ENCODE data around the gene KCNG4.

The KCNG4 gene

GRCh38 chr16:84244728-84245127 is 4.9 kb upstream of the KCNG4 start:
- no peaks in the 10 kb centered on the region for H3K36me3 ChIP-seq (ENCODE audit: control insufficient read depth, low read depth, low read length)
- H3K4me3 ChIP-seq (ENCODE audit: low read length): no peak overlapping the region
- H3K4me1 ChIP-seq (ENCODE audit: control insufficient read depth, low read depth, low read length): no peaks in the 10 kb centered on the region
- H3K27ac ChIP-seq (ENCODE audit: low read length): no peak overlapping the region
- no peaks in the 10 kb centered on the region for H3K27me3 ChIP-seq (ENCODE audit: control insufficient read depth, insufficient read depth, low read length)
- H3K9me3 ChIP-seq (ENCODE audit: control insufficient read depth, low read depth, low read length): no peaks in the 10 kb centered on the region
- H3K9ac ChIP-seq (ENCODE audit: low read length): no peak overlapping the region

- Histone ChIP-seq H3K27me3 (ENCODE audit: control insufficient read depth, insufficient read depth, low read length) (no peaks in the 10 kb centered on the region), H3K9ac (ENCODE audit: low read length) (no peak overlapping the region), H3K4me1 (ENCODE audit: control insufficient read depth, low read depth, low read length) (no peaks in the 10 kb centered on the region), H3K36me3 (ENCODE audit: control insufficient read depth, low read depth, low read length) (no peaks in the 10 kb centered on the region), H3K9me3 (ENCODE audit: control insufficient read depth, low read depth, low read length) (no peaks in the 10 kb centered on the region), H3K4me3 (ENCODE audit: low read length) (no peak overlapping the region), H3K27ac (ENCODE audit: low read length) (no peak overlapping the region)
These were observed 3.9 kb upstream of the KCNG4 start for GRCh38 chr16:84243732-84244131.

GRCh38 chr16:84242839-84243238 is 3.0 kb upstream of the KCNG4 start:
- Histone ChIP-seq H3K4me3 (ENCODE audit: low read length) (no peak overlapping the region), H3K4me1 (ENCODE audit: control insufficient read depth, low read depth, low read length) (no peaks in the 10 kb centered on the region), H3K27ac (ENCODE audit: low read length) (no peak overlapping the region), H3K9me3 (ENCODE audit: control insufficient read depth, low read depth, low read length) (no peaks in the 10 kb centered on the region), H3K27me3 (ENCODE audit: control insufficient read depth, insufficient read depth, low read length) (no peaks in the 10 kb centered on the region), H3K9ac (ENCODE audit: low read length) (no peak overlapping the region), H3K36me3 (ENCODE audit: control insufficient read depth, low read depth, low read length) (no peaks in the 10 kb centered on the region)

GRCh38 chr16:84241778-84242177 is 2.0 kb upstream of the KCNG4 start:
- Histone ChIP-seq H3K9me3 (ENCODE audit: control insufficient read depth, low read depth, low read length) (no peaks in the 10 kb centered on the region), H3K36me3 (ENCODE audit: control insufficient read depth, low read depth, low read length) (no peaks in the 10 kb centered on the region), H3K9ac (ENCODE audit: low read length) (no peak overlapping the region), H3K4me3 (ENCODE audit: low read length) (no peak overlapping the region), H3K4me1 (ENCODE audit: control insufficient read depth, low read depth, low read length) (no peaks in the 10 kb centered on the region), H3K27me3 (ENCODE audit: control insufficient read depth, insufficient read depth, low read length) (no peaks in the 10 kb centered on the region), H3K27ac (ENCODE audit: low read length) (no peak overlapping the region)

- no peak overlapping the region for H3K9ac ChIP-seq (ENCODE audit: low read length)
- H3K9me3 ChIP-seq (ENCODE audit: control insufficient read depth, low read depth, low read length): no peaks in the 10 kb centered on the region
- H3K36me3 ChIP-seq (ENCODE audit: control insufficient read depth, low read depth, low read length): no peaks in the 10 kb centered on the region
- H3K4me1 ChIP-seq (ENCODE audit: control insufficient read depth, low read depth, low read length): no peaks in the 10 kb centered on the region
- H3K27me3 ChIP-seq (ENCODE audit: control insufficient read depth, insufficient read depth, low read length): no peaks in the 10 kb centered on the region
- H3K4me3 ChIP-seq (ENCODE audit: low read length): no peak overlapping the region
- no peak overlapping the region for H3K27ac ChIP-seq (ENCODE audit: low read length)
These were observed 643 bp upstream of the KCNG4 start for GRCh38 chr16:84240455-84240854.

GRCh38 chr16:84239141-84239769 is 557 bp downstream of the KCNG4 start:
- no peaks in the 10 kb centered on the region for H3K4me1 ChIP-seq (ENCODE audit: control insufficient read depth, low read depth, low read length)
- no peaks in the 10 kb centered on the region for H3K27me3 ChIP-seq (ENCODE audit: control insufficient read depth, insufficient read depth, low read length)
- H3K27ac ChIP-seq (ENCODE audit: low read length): no peak overlapping the region
- no peaks in the 10 kb centered on the region for H3K9me3 ChIP-seq (ENCODE audit: control insufficient read depth, low read depth, low read length)
- no peak overlapping the region for H3K4me3 ChIP-seq (ENCODE audit: low read length)
- H3K9ac ChIP-seq (ENCODE audit: low read length): no peak overlapping the region
- no peaks in the 10 kb centered on the region for H3K36me3 ChIP-seq (ENCODE audit: control insufficient read depth, low read depth, low read length)

GRCh38 chr16:84237994-84238750 is 1.6 kb downstream of the KCNG4 start:
- H3K27me3 ChIP-seq (ENCODE audit: control insufficient read depth, insufficient read depth, low read length): no peaks in the 10 kb centered on the region
- H3K4me1 ChIP-seq (ENCODE audit: control insufficient read depth, low read depth, low read length): no peaks in the 10 kb centered on the region
- H3K4me3 ChIP-seq (ENCODE audit: low read length): no peak overlapping the region

GRCh38 chr16:84236671-84237070 is 3.1 kb downstream of the KCNG4 start:
- H3K27me3 ChIP-seq (ENCODE audit: control insufficient read depth, insufficient read depth, low read length): no peaks in the 10 kb centered on the region
- no peak overlapping the region for H3K4me3 ChIP-seq (ENCODE audit: low read length)
- no peak overlapping the region for H3K27ac ChIP-seq (ENCODE audit: low read length)
- no peaks in the 10 kb centered on the region for H3K36me3 ChIP-seq (ENCODE audit: control insufficient read depth, low read depth, low read length)
- H3K9ac ChIP-seq (ENCODE audit: low read length): no peak overlapping the region
- H3K4me1 ChIP-seq (ENCODE audit: control insufficient read depth, low read depth, low read length): no peaks in the 10 kb centered on the region
- no peaks in the 10 kb centered on the region for H3K9me3 ChIP-seq (ENCODE audit: control insufficient read depth, low read depth, low read length)

More at GRCh38 chr16:84237994-84238750, 1.6 kb downstream of the KCNG4 start:
- Histone ChIP-seq H3K36me3 (ENCODE audit: control insufficient read depth, low read depth, low read length) (no peaks in the 10 kb centered on the region), H3K9ac (ENCODE audit: low read length) (no peak overlapping the region), H3K27ac (ENCODE audit: low read length) (no peak overlapping the region), H3K9me3 (ENCODE audit: control insufficient read depth, low read depth, low read length) (no peaks in the 10 kb centered on the region)

GRCh38 chr16:84234321-84235241 is 5.2 kb downstream of the KCNG4 start:
- H3K9ac ChIP-seq (ENCODE audit: low read length): no peak overlapping the region
- H3K4me1 ChIP-seq (ENCODE audit: control insufficient read depth, low read depth, low read length): no peaks in the 10 kb centered on the region
- H3K27me3 ChIP-seq (ENCODE audit: control insufficient read depth, insufficient read depth, low read length): no peaks in the 10 kb centered on the region
- no peaks in the 10 kb centered on the region for H3K36me3 ChIP-seq (ENCODE audit: control insufficient read depth, low read depth, low read length)
- no peak overlapping the region for H3K4me3 ChIP-seq (ENCODE audit: low read length)
- no peak overlapping the region for H3K27ac ChIP-seq (ENCODE audit: low read length)
- H3K9me3 ChIP-seq (ENCODE audit: control insufficient read depth, low read depth, low read length): no peaks in the 10 kb centered on the region

- H3K9me3 ChIP-seq (ENCODE audit: control insufficient read depth, low read depth, low read length): no peaks in the 10 kb centered on the region
- no peak overlapping the region for H3K27ac ChIP-seq (ENCODE audit: low read length)
- H3K36me3 ChIP-seq (ENCODE audit: control insufficient read depth, low read depth, low read length): no peaks in the 10 kb centered on the region
These were observed 6.1 kb downstream of the KCNG4 start for GRCh38 chr16:84233748-84234147.

GRCh38 chr16:84232969-84233368 is 6.8 kb downstream of the KCNG4 start:
- Histone ChIP-seq H3K27ac (ENCODE audit: low read length) (no peak overlapping the region), H3K4me1 (ENCODE audit: control insufficient read depth, low read depth, low read length) (peaks cover 1% of the 10 kb centered on the region), H3K4me3 (ENCODE audit: low read length) (no peak overlapping the region), H3K9me3 (ENCODE audit: control insufficient read depth, low read depth, low read length) (no peaks in the 10 kb centered on the region), H3K9ac (ENCODE audit: low read length) (no peak overlapping the region), H3K36me3 (ENCODE audit: control insufficient read depth, low read depth, low read length) (no peaks in the 10 kb centered on the region), H3K27me3 (ENCODE audit: control insufficient read depth, insufficient read depth, low read length) (no peaks in the 10 kb centered on the region)

More at GRCh38 chr16:84233748-84234147, 6.1 kb downstream of the KCNG4 start:
- no peak overlapping the region for H3K4me3 ChIP-seq (ENCODE audit: low read length)
- no peak overlapping the region for H3K9ac ChIP-seq (ENCODE audit: low read length)
- no peaks in the 10 kb centered on the region for H3K4me1 ChIP-seq (ENCODE audit: control insufficient read depth, low read depth, low read length)
- no peaks in the 10 kb centered on the region for H3K27me3 ChIP-seq (ENCODE audit: control insufficient read depth, insufficient read depth, low read length)

All from iPS-18a (cell line).